ENCODE measurements around the gene TTC38. TPM values are rescaled to one million over a fixed set of nuclear protein-coding genes. Genes with fewer than 3 reads are reported as not detected.

TTC38 gene
- 7.8 TPM for polyA plus RNA-seq

- H3K9me3 Mint-ChIP-seq, result no peaks in the 10 kb centered on the region
- H3K36me3 Mint-ChIP-seq, result no peaks in the 10 kb centered on the region
- H3K4me3 Mint-ChIP-seq, result peak within 1 kb of the TSS; percentile 86 to 96 (median 94)
- peaks cover 8% of the 10 kb centered on the region for H3K27me3 Mint-ChIP-seq
- H3K27ac Mint-ChIP-seq, result peak within 1 kb of the TSS; percentile 9 to 61 (median 28)
- peaks cover 8 to 14% (median 12%) of the 10 kb centered on the region in 3 donors for H3K4me1 Mint-ChIP-seq
Measured at GRCh38 chr22:46267431-46268279, at the start of gene TTC38. Gene TTC38, plus strand, starts transcription at chr22:46268008. Its CDS starts 32 bp downstream, at chr22:46268040.

- peak overlapping the region in 1 of 4 donors; percentile 58 for H3K4me3 Mint-ChIP-seq
- no peaks in the 10 kb centered on the region for H3K9me3 Mint-ChIP-seq
- peaks cover 0 to 6% (median 4%) of the 10 kb centered on the region in 3 donors for H3K4me1 Mint-ChIP-seq
- no peaks in the 10 kb centered on the region for H3K27me3 Mint-ChIP-seq
- H3K36me3 Mint-ChIP-seq, result peaks cover 13% of the 10 kb centered on the region
- peak overlapping the region in 1 of 3 donors; percentile 28 for H3K27ac Mint-ChIP-seq
Measured at GRCh38 chr22:46219636-46220035, 48.2 kb upstream of the TTC38 start.

- peaks cover 13% of the 10 kb centered on the region for H3K36me3 Mint-ChIP-seq
- H3K27me3 Mint-ChIP-seq, result no peaks in the 10 kb centered on the region
Measured at GRCh38 chr22:46220921-46221320, 46.9 kb upstream of the TTC38 start.

GRCh38 chr22:46224044-46224897, 43.5 kb upstream of the TTC38 start:
- H3K27me3 Mint-ChIP-seq, result no peaks in the 10 kb centered on the region
- peaks cover 0 to 6% (median 4%) of the 10 kb centered on the region in 3 donors for H3K4me1 Mint-ChIP-seq
- no peak overlapping the region for H3K4me3 Mint-ChIP-seq
- no peak overlapping the region for H3K27ac Mint-ChIP-seq
- H3K9me3 Mint-ChIP-seq, result no peaks in the 10 kb centered on the region
- peaks cover 10% of the 10 kb centered on the region for H3K36me3 Mint-ChIP-seq

More at GRCh38 chr22:46220921-46221320, 46.9 kb upstream of the TTC38 start:
- Mint-ChIP-seq H3K4me3 (no peak overlapping the region), H3K27ac (peak overlapping the region in 1 of 3 donors; percentile 72), H3K9me3 (no peaks in the 10 kb centered on the region), H3K4me1 (peaks cover 0 to 6% (median 4%) of the 10 kb centered on the region in 3 donors)

GRCh38 chr22:46224898-46225290, 42.9 kb upstream of the TTC38 start:
- Mint-ChIP-seq H3K4me1 (peaks cover 0 to 2% (median 0%) of the 10 kb centered on the region in 3 donors), H3K27me3 (no peaks in the 10 kb centered on the region), H3K36me3 (peaks cover 9% of the 10 kb centered on the region), H3K27ac (no peak overlapping the region), H3K9me3 (no peaks in the 10 kb centered on the region), H3K4me3 (no peak overlapping the region)

GRCh38 chr22:46225631-46226030, 42.2 kb upstream of the TTC38 start:
- Mint-ChIP-seq H3K4me1 (peaks cover 0 to 2% (median 0%) of the 10 kb centered on the region in 3 donors), H3K27me3 (no peaks in the 10 kb centered on the region), H3K36me3 (peaks cover 9% of the 10 kb centered on the region), H3K4me3 (no peak overlapping the region), H3K9me3 (no peaks in the 10 kb centered on the region), H3K27ac (peak overlapping the region in 2 of 3 donors; percentile 0 to 82)

GRCh38 chr22:46226577-46226976, 41.2 kb upstream of the TTC38 start:
- Mint-ChIP-seq H3K4me1 (no peaks in the 10 kb centered on the region), H3K27ac (no peak overlapping the region), H3K36me3 (peaks cover 5% of the 10 kb centered on the region)

GRCh38 chr22:46229701-46230100, 38.1 kb upstream of the TTC38 start:
- Mint-ChIP-seq H3K27ac (no peak overlapping the region), H3K36me3 (peaks cover 1% of the 10 kb centered on the region), H3K27me3 (no peaks in the 10 kb centered on the region), H3K4me1 (no peaks in the 10 kb centered on the region), H3K4me3 (no peak overlapping the region), H3K9me3 (no peaks in the 10 kb centered on the region)

More at GRCh38 chr22:46226577-46226976, 41.2 kb upstream of the TTC38 start:
- no peak overlapping the region for H3K4me3 Mint-ChIP-seq
- H3K9me3 Mint-ChIP-seq, result no peaks in the 10 kb centered on the region
- no peaks in the 10 kb centered on the region for H3K27me3 Mint-ChIP-seq

GRCh38 chr22:46230262-46230901, 37.4 kb upstream of the TTC38 start:
- Mint-ChIP-seq H3K4me3 (no peak overlapping the region), H3K4me1 (no peaks in the 10 kb centered on the region), H3K9me3 (no peaks in the 10 kb centered on the region), H3K36me3 (peaks cover 6% of the 10 kb centered on the region), H3K27me3 (no peaks in the 10 kb centered on the region), H3K27ac (no peak overlapping the region)

- H3K27ac Mint-ChIP-seq, result no peak overlapping the region
- no peak overlapping the region for H3K4me3 Mint-ChIP-seq
- H3K9me3 Mint-ChIP-seq, result no peaks in the 10 kb centered on the region
- no peaks in the 10 kb centered on the region for H3K27me3 Mint-ChIP-seq
- H3K36me3 Mint-ChIP-seq, result peaks cover 7% of the 10 kb centered on the region
- H3K4me1 Mint-ChIP-seq, result peaks cover 0 to under 1% (median 0%) of the 10 kb centered on the region in 3 donors
Measured at GRCh38 chr22:46233231-46233630, 34.6 kb upstream of the TTC38 start.

- Mint-ChIP-seq H3K4me1 (peaks cover 3 to 8% (median 5%) of the 10 kb centered on the region in 3 donors), H3K27me3 (peaks cover 1% of the 10 kb centered on the region), H3K4me3 (no peak overlapping the region), H3K27ac (no peak overlapping the region), H3K36me3 (peaks cover 7% of the 10 kb centered on the region), H3K9me3 (no peaks in the 10 kb centered on the region)
Measured at GRCh38 chr22:46234969-46235368, 32.8 kb upstream of the TTC38 start.

GRCh38 chr22:46237453-46238124, 30.2 kb upstream of the TTC38 start:
- Mint-ChIP-seq H3K36me3 (peaks cover 7% of the 10 kb centered on the region), H3K27ac (no peak overlapping the region), H3K4me1 (peaks cover 5 to 12% (median 9%) of the 10 kb centered on the region in 3 donors), H3K9me3 (no peaks in the 10 kb centered on the region), H3K4me3 (no peak overlapping the region), H3K27me3 (peaks cover 1% of the 10 kb centered on the region)

GRCh38 chr22:46238541-46238940, 29.3 kb upstream of the TTC38 start:
- Mint-ChIP-seq H3K27ac (no peak overlapping the region), H3K36me3 (peaks cover 6% of the 10 kb centered on the region), H3K9me3 (no peaks in the 10 kb centered on the region), H3K4me1 (peaks cover 5 to 12% (median 9%) of the 10 kb centered on the region in 3 donors), H3K4me3 (no peak overlapping the region), H3K27me3 (peaks cover 1% of the 10 kb centered on the region)
